SK-N-SH treated with all-trans-retinoic acid at 6 μM for 48 hours (cell line): Measurements from ENCODE around the gene GRIK5.

Experiments
- ARNTL ChIP-seq: fragments of 450-650 bp; formaldehyde crosslinking; IDR thresholded peaks from 2 replicates; pipeline ENCODE4 v1.5.0; 2020; ENCODE audit warnings: low read depth, mild to moderate bottlenecking, moderate library complexity, borderline replicate concordance
- CSDC2 ChIP-seq: fragments of 250-450 bp; sonication (Bioruptor Pico); IDR thresholded peaks from 2 replicates; pipeline ENCODE4 v1.5.0; 2020; ENCODE audit warnings: mild to moderate bottlenecking, moderate library complexity
- ESRRG ChIP-seq: fragments of 250-450 bp; sonication (Bioruptor Pico); IDR thresholded peaks from 2 replicates; pipeline ENCODE4 v1.6.1; 2021; ENCODE audit warnings: mild to moderate bottlenecking
- OSR1 ChIP-seq: fragments of 250-450 bp; sonication (Bioruptor Pico); IDR thresholded peaks from 2 replicates; pipeline ENCODE4 v1.8.0; 2022; ENCODE audit warnings: moderate library complexity, mild to moderate bottlenecking, inconsistent platforms
- PPARA ChIP-seq: fragments of 250-450 bp; sonication (Bioruptor Pico); IDR thresholded peaks from 2 replicates; pipeline ENCODE4 v1.5.0; 2020; ENCODE audit warnings: mild to moderate bottlenecking, borderline replicate concordance
- RARB ChIP-seq: fragments of 250-450 bp; sonication (Bioruptor Pico); IDR thresholded peaks from 2 replicates; pipeline ENCODE4 v1.8.0; 2021; ENCODE audit warnings: mild to moderate bottlenecking, moderate library complexity
- TOX ChIP-seq: fragments of 250-450 bp; sonication (Bioruptor Pico); IDR thresholded peaks from 2 replicates; pipeline ENCODE4 v1.8.0; 2021; ENCODE audit warnings: mild to moderate bottlenecking, moderate library complexity, borderline replicate concordance
- ZFP3 ChIP-seq: fragments of 250-450 bp; sonication (Bioruptor Pico); IDR thresholded peaks from 2 replicates; pipeline ENCODE4 v1.5.0; 2020; ENCODE audit warnings: mild to moderate bottlenecking, moderate library complexity
- ZFP30 ChIP-seq: fragments of 450-650 bp; formaldehyde crosslinking; IDR thresholded peaks from 2 replicates; pipeline ENCODE4 v1.5.0; 2022; ENCODE audit warnings: mild to moderate bottlenecking, moderate library complexity
- ZNF70 ChIP-seq: fragments of 450-650 bp; formaldehyde crosslinking; IDR thresholded peaks from 2 replicates; pipeline ENCODE4 v1.5.0; 2020; ENCODE audit warnings: mild to moderate bottlenecking, moderate library complexity
- ZNF8 ChIP-seq: fragments of 450-650 bp; formaldehyde crosslinking; IDR thresholded peaks from 2 replicates; pipeline ENCODE4 v1.5.0; 2020; ENCODE audit warnings: mild to moderate bottlenecking, moderate library complexity
- TF ChIP-seq, protein P1 (sequence below): fragments of 250-450 bp; sonication (Bioruptor Pico); IDR thresholded peaks from 2 replicates; pipeline ENCODE4 v1.8.0; 2020; ENCODE audit warnings: mild to moderate bottlenecking, moderate library complexity, borderline replicate concordance
- TF ChIP-seq, protein P2 (sequence below): fragments of 250-450 bp; sonication (Bioruptor Pico); IDR thresholded peaks from 2 replicates; pipeline ENCODE4 v1.8.0; 2021; ENCODE audit warnings: low read depth, mild to moderate bottlenecking, moderate library complexity, borderline replicate concordance
- TF ChIP-seq, protein P3 (sequence below): fragments of 250-450 bp; sonication (Bioruptor Pico); IDR thresholded peaks from 2 replicates; pipeline ENCODE4 v1.5.1; 2021; ENCODE audit warnings: mild to moderate bottlenecking, moderate library complexity

DNA sequence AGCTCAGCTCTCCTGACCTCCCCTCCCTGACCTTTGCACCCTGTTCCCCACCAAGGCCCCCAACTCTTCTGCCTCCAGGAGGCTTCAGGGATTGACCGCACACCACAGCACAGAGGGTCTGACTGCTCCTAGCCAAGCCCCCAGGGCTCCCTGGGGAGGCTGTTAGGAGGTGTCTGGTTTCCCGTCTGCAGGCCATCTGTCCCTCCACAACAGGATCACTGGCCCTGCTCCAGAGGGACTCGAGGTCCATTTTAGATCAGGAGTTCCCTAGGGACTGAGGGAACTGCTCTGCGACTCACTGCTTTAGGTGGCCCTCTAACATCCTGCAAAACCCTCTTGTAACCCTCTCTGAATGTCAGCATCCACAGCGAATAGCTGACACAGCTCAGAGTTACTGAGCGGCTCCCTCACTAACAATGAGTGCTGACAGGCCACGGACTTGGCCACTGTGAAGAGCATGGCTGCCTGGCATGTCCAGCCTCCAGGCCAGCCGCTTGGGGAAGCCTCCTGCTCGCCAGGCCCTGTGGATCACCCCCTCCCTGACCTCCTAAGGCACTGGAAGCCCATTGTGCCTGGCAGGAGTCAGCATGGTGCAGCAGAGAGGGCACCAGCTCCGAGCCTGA is 17.7 kb downstream of the GRIK5 start:
- TF ChIP-seq ZNF8 (CRISPR knock-in tag) (no peak), OSR1 (no peak), ZFP3 (CRISPR knock-in tag) (no peak), ZFP30 (CRISPR knock-in tag) (no peak), CSDC2 (no peak), ARNTL (CRISPR knock-in tag) (no peak), PPARA (CRISPR knock-in tag) (no peak), ZNF70 (CRISPR knock-in tag) (no peak), ESRRG (no peak), RARB (no peak), TOX (CRISPR knock-in tag) (no peak)
- TF ChIP-seq, protein P1, sequence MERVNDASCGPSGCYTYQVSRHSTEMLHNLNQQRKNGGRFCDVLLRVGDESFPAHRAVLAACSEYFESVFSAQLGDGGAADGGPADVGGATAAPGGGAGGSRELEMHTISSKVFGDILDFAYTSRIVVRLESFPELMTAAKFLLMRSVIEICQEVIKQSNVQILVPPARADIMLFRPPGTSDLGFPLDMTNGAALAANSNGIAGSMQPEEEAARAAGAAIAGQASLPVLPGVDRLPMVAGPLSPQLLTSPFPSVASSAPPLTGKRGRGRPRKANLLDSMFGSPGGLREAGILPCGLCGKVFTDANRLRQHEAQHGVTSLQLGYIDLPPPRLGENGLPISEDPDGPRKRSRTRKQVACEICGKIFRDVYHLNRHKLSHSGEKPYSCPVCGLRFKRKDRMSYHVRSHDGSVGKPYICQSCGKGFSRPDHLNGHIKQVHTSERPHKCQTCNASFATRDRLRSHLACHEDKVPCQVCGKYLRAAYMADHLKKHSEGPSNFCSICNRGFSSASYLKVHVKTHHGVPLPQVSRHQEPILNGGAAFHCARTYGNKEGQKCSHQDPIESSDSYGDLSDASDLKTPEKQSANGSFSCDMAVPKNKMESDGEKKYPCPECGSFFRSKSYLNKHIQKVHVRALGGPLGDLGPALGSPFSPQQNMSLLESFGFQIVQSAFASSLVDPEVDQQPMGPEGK (CRISPR knock-in tag), result no peak
- TF ChIP-seq, protein P2, sequence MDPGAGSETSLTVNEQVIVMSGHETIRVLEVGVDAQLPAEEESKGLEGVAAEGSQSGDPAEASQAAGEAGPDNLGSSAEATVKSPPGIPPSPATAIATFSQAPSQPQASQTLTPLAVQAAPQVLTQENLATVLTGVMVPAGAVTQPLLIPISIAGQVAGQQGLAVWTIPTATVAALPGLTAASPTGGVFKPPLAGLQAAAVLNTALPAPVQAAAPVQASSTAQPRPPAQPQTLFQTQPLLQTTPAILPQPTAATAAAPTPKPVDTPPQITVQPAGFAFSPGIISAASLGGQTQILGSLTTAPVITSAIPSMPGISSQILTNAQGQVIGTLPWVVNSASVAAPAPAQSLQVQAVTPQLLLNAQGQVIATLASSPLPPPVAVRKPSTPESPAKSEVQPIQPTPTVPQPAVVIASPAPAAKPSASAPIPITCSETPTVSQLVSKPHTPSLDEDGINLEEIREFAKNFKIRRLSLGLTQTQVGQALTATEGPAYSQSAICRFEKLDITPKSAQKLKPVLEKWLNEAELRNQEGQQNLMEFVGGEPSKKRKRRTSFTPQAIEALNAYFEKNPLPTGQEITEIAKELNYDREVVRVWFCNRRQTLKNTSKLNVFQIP (CRISPR knock-in tag), result no peak
- TF ChIP-seq, protein P3, sequence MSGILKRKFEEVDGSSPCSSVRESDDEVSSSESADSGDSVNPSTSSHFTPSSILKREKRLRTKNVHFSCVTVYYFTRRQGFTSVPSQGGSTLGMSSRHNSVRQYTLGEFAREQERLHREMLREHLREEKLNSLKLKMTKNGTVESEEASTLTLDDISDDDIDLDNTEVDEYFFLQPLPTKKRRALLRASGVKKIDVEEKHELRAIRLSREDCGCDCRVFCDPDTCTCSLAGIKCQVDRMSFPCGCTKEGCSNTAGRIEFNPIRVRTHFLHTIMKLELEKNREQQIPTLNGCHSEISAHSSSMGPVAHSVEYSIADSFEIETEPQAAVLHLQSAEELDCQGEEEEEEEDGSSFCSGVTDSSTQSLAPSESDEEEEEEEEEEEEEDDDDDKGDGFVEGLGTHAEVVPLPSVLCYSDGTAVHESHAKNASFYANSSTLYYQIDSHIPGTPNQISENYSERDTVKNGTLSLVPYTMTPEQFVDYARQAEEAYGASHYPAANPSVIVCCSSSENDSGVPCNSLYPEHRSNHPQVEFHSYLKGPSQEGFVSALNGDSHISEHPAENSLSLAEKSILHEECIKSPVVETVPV (CRISPR knock-in tag), result no peak
